Measurements from ENCODE around the gene APOBEC2.

APOBEC2 gene

GRCh38 chr6:41038205-41038604 is 14.8 kb upstream of the APOBEC2 start:
- DNase-seq (ENCODE audit: low read depth): no peak

- peak; percentile 11 for DNase-seq (ENCODE audit: low read depth)
These were observed 13.7 kb upstream of the APOBEC2 start, which contains the start of gene UNC5CL for GRCh38 chr6:41039060-41039998. Gene UNC5CL, minus strand, starts transcription at chr6:41039221. Its CDS starts 4,147 bp downstream, at chr6:41035074.

GRCh38 chr6:41040101-41040939 is 12.7 kb upstream of the APOBEC2 start:
- no peak for DNase-seq (ENCODE audit: low read depth)

- DNase-seq (ENCODE audit: low read depth): no peak
These were observed 12.0 kb upstream of the APOBEC2 start for GRCh38 chr6:41040940-41041536.

- DNase-seq (ENCODE audit: low read depth): no peak
These were observed 10.6 kb upstream of the APOBEC2 start, which contains the start of gene TSPO2 for GRCh38 chr6:41042226-41043055. Gene TSPO2, plus strand, starts transcription at chr6:41042467. Its CDS starts 519 bp downstream, at chr6:41042986.

DNA sequence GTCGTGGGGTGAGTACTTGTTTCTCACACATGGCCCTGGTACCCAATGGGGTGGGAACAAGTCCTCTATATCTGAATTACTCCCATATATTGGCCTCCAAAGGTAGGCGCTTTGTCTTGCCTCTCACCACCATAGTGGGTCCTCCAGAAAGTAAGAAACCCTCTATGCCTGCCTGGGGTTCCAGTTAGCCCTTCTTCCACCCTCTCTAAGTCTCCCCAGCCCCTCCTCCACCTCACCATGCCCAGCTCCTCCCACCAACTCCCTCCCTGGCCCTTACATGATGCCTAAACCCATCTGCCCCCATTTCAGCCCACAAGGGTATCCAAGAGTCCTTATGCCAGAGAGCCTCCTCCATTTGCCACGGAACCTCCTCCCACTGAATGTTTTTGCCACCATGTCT is 9.9 kb upstream of the APOBEC2 start:
- DNase-seq (ENCODE audit: low read depth): no peak

DNA sequence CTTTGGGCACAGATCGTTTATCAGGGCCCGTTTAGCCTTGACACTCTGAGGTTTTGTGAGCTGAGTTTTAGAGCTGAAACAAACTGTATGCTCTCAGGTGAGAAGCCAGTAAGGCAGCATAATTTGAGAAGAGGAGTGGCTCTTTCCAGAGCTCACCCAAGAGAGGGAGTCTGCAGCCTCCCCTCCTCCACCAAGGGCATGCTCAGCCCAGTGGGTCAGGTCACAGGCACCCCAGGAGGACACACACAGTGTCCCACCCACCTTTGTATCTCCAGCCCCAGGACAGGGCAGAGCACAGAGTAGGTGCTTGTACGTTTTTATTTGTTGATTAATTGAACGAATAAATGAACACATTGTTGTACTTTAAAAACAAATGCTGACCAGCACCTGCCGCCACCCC is 7.3 kb upstream of the APOBEC2 start:
- DNase-seq (ENCODE audit: low read depth): no peak

DNA sequence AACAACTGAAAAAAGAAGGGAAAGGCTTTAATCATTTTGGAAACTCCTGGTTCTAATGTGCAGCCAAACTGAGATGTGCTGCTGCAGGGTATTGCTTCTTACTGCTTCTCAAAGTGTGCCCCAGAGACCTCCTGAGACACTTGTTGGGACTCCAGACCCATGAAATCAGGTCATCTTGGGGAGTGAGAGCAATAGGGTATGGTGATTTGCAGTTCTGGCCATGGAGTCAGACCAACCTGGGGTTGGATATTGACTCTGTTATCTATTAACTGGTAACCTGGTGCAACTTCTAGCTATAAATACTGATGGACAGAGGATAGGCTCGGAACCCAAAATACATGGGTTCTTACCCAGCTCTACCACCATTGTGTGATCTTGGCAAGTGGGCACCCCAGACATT is 6.9 kb upstream of the APOBEC2 start:
- DNase-seq (ENCODE audit: low read depth): no peak

DNA sequence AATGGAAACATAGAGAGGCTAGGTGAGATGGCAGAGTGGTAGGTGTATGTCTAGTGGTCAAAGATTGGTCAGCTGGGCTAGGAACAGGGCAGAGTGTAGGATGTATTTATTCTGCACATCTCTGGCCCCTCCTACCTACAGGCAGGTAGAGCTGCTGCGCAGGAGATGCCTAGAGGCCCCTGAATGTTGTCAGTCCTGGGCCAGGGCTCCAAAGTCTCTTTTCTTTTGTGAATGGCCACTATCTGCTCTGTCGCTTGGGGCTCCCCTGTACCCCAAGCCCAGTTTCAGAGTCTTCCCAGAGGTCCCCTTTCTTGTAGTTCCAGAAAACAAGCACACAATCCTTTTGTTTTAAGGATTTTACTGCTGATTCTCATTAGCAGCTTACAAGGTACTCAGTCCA is 5.7 kb upstream of the APOBEC2 start:
- no peak for DNase-seq (ENCODE audit: low read depth)

GRCh38 chr6:41047745-41048732 is 5.0 kb upstream of the APOBEC2 start:
- no peak for DNase-seq (ENCODE audit: low read depth)

GRCh38 chr6:41049521-41049920 is 3.5 kb upstream of the APOBEC2 start:
- DNase-seq (ENCODE audit: low read depth): no peak

DNA sequence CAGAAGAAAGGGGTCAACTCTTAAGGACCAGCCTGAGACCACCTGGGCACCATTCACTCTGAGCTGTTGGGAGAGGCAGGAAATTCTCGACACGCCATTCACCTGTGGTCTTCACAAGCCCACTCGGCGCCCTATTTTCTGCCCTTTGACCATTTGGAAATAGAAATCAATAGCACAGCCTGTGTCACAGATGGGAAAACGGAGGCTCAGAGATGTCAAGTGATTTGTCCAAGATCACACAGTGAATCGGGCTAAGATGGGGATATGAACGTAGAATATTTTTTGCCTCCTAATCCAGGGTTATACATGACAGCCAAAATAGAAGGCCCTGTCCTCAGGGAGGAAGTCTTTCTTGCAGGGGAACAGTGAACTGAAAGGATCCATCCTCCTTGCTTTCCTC is 3.0 kb upstream of the APOBEC2 start:
- no peak for DNase-seq (ENCODE audit: low read depth)

- no peak for DNase-seq (ENCODE audit: low read depth)
These were observed 2.5 kb upstream of the APOBEC2 start for GRCh38 chr6:41050536-41050935.

- DNase-seq (ENCODE audit: low read depth): no peak
These were observed 1.1 kb upstream of the APOBEC2 start for GRCh38 chr6:41051873-41052272.

DNA sequence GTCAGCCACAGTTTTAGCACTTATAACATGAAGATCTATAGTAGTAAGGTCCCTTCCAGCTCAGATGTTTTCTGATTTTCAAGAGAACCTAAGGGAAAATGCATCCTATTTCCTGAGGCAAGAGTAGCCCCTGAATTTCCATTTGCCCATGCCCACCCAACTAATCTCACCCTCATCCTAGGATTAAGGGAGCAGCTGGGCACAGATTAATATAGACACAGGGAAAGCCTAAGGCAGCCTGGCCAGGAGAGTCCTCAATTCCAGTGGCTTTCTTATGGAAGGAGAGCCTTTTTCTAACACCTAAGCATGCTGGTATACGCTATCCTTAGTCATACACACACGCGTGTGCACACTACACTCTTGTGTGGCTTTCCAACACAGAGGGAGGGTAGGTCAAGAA is 1.5 kb downstream of the APOBEC2 start:
- DNase-seq (ENCODE audit: low read depth): no peak

DNA sequence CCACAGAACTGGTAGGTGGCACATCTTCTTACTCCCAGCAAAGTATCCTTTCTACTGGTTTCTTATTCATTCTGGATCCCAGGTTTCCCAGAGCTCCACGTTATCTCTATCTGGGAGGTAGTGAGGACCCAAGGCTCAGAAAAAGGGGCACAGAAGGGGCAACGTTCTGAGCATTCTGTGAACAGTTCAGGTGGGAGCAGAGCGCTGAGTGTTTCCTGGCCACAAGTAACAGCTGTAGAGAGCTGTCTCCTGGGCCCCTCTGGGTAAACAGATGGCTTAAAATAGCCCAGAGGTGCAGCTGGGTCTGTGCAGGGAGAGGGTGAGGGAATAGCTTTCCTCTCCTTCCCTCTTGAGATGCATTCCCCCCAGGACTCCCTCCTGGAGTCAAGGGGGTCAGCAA is 2.1 kb downstream of the APOBEC2 start:
- no peak for DNase-seq (ENCODE audit: low read depth)

DNA sequence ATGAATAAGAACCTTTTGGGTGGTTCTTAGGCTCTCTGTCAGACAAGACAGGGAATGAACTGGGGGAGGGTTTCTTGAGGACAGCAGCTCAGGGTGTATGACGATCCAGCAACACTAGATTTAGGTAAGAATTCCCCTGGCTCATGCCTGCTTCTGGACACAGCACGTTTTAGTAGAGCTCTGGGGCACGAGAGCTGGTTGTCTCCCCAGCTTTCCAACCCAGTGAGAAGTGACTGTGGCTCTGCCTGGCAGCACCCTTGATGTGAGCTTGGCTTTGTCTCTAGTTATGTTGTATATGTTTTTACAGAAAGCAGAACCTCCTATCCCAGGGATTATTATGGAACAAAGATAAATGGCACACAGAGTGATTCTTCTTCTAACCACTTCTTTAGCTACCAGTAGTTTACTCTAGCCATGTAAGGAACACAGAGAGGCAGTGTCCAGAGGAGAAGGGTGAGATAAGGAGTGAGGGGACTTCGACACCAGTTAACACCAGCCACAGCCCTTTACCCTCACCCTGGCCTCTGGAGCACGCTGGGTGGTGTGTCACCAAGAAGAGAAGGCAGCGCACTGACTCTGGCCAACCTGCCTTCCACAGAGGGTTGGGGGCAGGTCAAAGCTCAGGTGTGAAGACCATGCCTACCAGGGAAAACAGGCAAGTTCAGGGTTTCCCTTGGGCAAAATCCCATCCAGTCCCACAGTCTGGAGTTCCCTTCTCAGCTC is 3.9 kb downstream of the APOBEC2 start:
- DNase-seq (ENCODE audit: low read depth): no peak

- DNase-seq (ENCODE audit: low read depth): no peak
These were observed 5.8 kb downstream of the APOBEC2 start for GRCh38 chr6:41058783-41059181.

DNA sequence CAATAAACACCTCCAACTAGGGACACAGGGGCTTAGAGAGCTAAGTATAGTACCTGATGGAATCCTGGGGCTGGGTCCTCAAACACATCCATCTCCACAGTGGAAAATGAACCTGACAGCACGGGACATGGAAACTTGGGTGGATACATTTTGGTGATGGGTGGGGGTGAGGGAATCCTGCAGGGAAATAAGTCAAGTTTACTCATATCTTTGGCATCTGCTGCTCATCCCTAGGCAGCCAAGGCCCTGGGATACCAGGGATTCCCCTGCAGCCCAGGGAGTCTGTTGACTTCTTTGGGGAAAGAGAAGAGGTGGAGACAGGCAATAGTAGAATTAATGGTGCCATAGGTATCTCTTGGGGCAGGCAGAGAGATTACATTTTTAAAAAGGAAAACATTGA is 6.6 kb downstream of the APOBEC2 start:
- no peak for DNase-seq (ENCODE audit: low read depth)
